Coronary artery (tissue), 2 donors: ENCODE measurements around the gene POLA2.
"Not testable (repeated sequence)": the region's sequence is repeated elsewhere in the genome, so short reads cannot be mapped to it uniquely, and the experiment has no call there.

ENCODE experiments used
- DNase-seq: peaks from one replicate; pipeline ENCODE4 v3.0.0-alpha.2; 2017; ENCODE audit warnings: low spot score
- H3K27ac ChIP-seq, 2 donors: fragments of 200-600 bp; sonication (generic); one replicate each; pipeline ENCODE4 v1.5.1; 2016 to 2019
- H3K4me3 ChIP-seq: fragments of 200-600 bp; sonication (generic); 2 replicates; pipeline ENCODE4 v1.5.1; 2016; ENCODE audit warnings: mild to moderate bottlenecking, moderate library complexity
- TF ChIP-seq, protein P1 (sequence below): fragments of 200-600 bp; sonication (generic); IDR thresholded peaks from one replicate; pipeline ENCODE4 v1.5.1; 2019; ENCODE audit warnings: antibody characterized with exemption

POLA2 gene

DNA sequence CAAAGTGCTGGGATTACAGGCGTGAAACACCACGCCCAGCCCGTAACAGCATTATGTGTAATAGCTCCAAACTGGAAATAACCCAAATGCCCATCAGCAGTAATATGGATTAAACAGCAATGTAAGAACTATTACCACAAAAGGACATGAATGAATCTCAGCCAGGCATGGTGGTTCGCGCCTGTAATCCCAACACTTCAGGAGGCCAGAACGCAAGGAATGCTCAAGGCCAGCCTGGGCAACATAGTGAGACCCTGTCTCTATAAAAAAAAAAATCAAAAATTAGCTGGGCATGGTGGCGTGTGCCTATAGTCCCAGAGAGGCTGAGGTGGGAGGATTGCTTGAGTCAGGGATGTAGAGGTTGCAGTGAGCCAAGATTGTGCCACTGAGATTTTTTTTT lies 68.8 kb downstream of the POLA2 start:
- no peak for DNase-seq
- TF ChIP-seq, protein P1, sequence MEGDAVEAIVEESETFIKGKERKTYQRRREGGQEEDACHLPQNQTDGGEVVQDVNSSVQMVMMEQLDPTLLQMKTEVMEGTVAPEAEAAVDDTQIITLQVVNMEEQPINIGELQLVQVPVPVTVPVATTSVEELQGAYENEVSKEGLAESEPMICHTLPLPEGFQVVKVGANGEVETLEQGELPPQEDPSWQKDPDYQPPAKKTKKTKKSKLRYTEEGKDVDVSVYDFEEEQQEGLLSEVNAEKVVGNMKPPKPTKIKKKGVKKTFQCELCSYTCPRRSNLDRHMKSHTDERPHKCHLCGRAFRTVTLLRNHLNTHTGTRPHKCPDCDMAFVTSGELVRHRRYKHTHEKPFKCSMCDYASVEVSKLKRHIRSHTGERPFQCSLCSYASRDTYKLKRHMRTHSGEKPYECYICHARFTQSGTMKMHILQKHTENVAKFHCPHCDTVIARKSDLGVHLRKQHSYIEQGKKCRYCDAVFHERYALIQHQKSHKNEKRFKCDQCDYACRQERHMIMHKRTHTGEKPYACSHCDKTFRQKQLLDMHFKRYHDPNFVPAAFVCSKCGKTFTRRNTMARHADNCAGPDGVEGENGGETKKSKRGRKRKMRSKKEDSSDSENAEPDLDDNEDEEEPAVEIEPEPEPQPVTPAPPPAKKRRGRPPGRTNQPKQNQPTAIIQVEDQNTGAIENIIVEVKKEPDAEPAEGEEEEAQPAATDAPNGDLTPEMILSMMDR, result no peak
- no peak overlapping the region for H3K4me3 ChIP-seq
- no peak overlapping the region for H3K27ac ChIP-seq

DNA sequence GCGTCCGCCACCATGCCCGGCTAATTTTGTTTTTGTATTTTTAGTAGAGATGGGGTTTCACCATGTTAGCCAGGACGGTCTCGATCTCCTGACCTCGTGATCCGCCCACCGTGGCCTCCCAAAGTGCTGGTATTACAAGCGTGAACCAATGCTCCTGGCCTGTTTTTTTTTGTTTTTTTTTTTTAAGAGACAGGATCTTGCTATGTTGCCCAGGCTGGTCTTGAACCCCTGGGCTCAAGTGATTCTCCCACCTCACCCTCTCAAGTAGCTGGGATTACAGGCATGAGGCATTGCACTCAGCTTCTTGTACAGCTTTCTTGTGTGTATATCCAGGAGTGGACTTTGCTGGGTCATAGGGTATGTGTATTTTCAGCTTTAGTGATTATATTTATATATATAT lies 70.8 kb downstream of the POLA2 start:
- not testable (repeated sequence) for DNase-seq, H3K4me3 ChIP-seq, H3K27ac ChIP-seq

DNA sequence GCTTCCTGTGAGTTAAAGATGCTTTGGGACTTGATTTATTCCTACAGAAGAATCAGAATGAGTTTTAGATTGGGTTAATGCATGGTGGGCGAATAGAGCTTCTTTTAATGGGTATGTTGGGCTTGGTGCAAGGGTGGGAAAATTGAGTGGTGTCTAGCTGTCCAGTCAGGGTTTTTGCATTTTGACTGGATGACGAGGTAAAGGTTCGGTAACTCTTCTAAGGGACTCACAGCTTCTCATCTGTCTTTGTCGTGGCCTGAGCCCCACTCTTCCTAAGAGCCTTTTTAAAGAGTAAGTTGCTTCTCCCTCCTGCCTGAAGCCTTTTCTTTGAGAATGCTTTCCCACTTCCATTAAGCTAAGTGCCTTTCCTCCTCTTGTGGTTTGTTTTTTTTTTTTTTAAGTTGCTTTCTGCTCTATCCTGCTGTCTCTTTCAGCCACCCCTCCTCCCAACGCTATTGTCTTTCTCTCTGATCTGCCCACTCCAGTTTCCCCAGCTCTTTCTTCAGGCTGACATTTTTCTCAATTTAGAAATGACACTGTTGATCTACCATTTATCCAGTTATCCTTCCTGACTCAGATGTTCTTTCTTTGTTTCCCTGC lies 73.0 kb downstream of the POLA2 start:
- DNase-seq, result no peak
- TF ChIP-seq, protein P1, result no peak
- Histone ChIP-seq H3K27ac (peak overlapping the region in 1 of 2 donors; percentile 90), H3K4me3 (peak overlapping the region; percentile 85)

DNA sequence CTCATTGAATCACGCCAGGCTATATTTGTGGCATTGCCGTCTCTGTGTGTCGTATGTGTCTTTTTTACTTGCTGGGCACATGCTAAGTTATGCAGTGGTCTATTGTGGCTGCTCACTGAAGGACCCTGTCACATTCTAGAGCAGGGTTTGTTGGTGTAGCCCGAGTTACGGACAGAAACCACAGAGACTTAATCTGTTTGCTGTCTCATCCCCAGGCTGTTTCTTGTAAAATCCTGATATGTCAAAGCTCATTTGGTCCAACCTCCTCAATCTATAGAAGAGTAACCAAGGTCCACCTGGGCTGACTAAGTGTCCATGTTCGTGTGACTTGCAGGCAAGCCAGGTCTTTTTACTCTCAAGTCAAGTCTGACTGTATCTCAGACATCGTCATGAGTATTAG lies 76.9 kb downstream of the POLA2 start:
- no peak overlapping the region for H3K4me3 ChIP-seq
- TF ChIP-seq, protein P1, result no peak
- H3K27ac ChIP-seq, result no peak overlapping the region
- DNase-seq, result no peak

DNA sequence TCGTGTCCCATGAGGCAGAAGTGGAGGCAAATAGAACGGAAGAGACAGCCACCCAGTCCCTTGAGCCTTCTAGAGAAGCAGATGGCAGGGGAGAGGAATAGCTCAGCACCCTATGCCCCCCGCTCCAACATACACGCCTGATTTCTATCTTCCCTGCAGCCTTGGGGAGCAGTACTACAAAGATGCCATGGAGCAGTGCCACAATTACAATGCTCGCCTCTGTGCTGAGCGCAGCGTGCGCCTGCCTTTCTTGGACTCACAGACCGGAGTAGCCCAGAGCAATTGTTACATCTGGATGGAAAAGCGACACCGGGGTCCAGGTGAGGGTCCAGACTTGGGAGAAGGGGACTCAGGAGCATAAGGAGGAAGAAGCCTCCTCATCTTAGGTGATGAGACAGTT lies 78.5 kb downstream of the POLA2 start:
- Histone ChIP-seq H3K4me3 (no peak overlapping the region), H3K27ac (no peak overlapping the region)
- DNase-seq, result no peak
- TF ChIP-seq, protein P1, result no peak

DNA sequence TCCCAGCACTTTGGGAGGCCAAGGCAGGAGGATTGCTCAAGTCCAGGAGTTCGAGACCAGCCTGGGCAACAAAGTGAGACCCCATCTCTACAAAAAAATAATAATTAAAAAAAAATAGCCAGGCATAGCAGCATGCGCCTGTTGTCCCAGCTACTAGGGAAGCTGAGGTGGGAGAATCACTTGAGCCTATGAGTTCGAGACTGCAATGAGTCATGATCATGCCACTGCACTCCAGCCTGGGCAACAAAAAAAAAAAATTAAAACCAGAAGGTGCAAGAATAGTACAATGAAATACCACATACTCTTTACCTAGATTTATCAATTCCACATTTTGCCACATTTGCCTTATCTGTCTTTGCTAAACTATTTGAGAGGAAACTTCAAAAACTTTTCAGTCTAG lies 80.1 kb downstream of the POLA2 start:
- Histone ChIP-seq H3K27ac (no peak overlapping the region), H3K4me3 (no peak overlapping the region)
- DNase-seq, result no peak
- TF ChIP-seq, protein P1, result no peak
